Measurements from ENCODE around the gene RNASEH2A. TPM values are rescaled to one million over a fixed set of nuclear protein-coding genes. Genes with fewer than 3 reads are reported as not detected.

The RNASEH2A gene
- 16.9 and 18.9 TPM in 2 replicates for total RNA-seq
- total RNA-seq (2013): 11.1 TPM
- polyA plus RNA-seq: 13.0 and 14.5 TPM in 2 replicates
- 9.0 and 11.2 TPM in 2 replicates for polyA minus RNA-seq

DNA sequence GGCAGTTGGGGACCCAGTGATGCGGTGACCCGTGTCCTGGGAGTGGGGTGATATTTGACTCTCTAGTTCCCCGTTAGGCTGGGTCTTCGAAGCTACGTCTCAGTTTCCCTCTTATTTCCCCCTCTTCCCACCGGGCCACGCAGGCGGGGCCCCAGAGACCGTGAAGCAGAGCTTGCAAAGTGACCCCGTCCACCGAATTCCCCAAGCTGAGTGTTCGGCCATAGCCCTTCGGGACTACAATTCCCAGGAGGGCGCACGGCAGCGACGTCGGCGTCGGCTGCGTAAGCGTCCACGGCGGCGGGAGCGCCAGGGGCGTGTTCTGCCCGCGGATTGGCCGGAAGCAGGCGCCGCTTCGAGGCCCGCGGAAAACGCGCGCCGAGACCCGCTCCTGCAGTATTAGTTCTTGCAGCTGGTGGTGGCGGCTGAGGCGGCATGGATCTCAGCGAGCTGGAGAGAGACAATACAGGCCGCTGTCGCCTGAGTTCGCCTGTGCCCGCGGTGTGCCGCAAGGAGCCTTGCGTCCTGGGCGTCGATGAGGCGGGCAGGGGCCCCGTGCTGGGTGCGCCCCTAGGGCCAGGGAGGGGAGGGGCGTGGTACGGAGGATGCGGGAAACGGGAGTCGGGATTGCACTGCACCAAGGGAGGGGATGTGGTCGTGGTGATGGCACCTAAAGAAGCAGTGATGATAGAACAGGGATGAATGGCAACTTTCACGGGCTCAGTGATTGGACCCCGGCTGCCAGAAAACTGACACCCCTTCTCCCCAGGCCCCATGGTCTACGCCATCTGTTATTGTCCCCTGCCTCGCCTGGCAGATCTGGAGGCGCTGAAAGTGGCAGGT lies at the start of gene RNASEH2A:
TSS of gene RNASEH2A (plus strand) at position 343 of the 840 bp plus-strand sequence. CDS start at position 433, 90 bp downstream.
- H3K4me3 Mint-ChIP-seq: peak within 1 kb of the TSS; percentile 96
- intact Hi-C loops (cut with micrococcal nuclease): loop anchor here (1.0 to 5.0 kb wide), 4 partner anchors 10 to 84 kb away; partner anchors contain the start of genes GET3, MAST1 and TNPO2
- peak within 1 kb of the TSS; percentile 51 to 82 (median 73) for H3K4me3 ChIP-seq (ENCODE audit: control extremely low read depth in 1 of 5, extremely low read depth in 1 of 5, insufficient read depth in 1 of 5, low read depth in 2 of 5, low read length in 4 of 5)
- CTCF ChIA-PET: interaction anchor here (0.7 to 17.9 kb wide), 7 partner anchors 10 to 84 kb away, joined by 3 to 1147 read pairs (median 6); partner anchors contain the start of genes HOOK2 and JUNB
- H3K9ac ChIP-seq (ENCODE audit: low read length): peak within 1 kb of the TSS; percentile 75
- H2AFZ ChIP-seq (ENCODE audit: insufficient read depth, low read depth, low read length, poor library complexity, severe bottlenecking): peak within 1 kb of the TSS; percentile 92
- peaks cover 14 to 23% of the 10 kb centered on the region in 2 donors for H3K4me1 ChIP-seq (ENCODE audit: control insufficient read depth in 2 of 2, insufficient read depth in 2 of 2, low read length in 2 of 2)
- H3K79me2 ChIP-seq (ENCODE audit: control insufficient read depth, insufficient read depth, low read length): peaks cover 10% of the 10 kb centered on the region
- peak; percentile 95 for ATAC-seq (ENCODE audit: low read depth)
- H4K20me1 ChIP-seq (ENCODE audit: control insufficient read depth, insufficient read depth, low read length, poor library complexity, severe bottlenecking): no peaks in the 10 kb centered on the region
- H3K4me2 ChIP-seq (replicated peaks; ENCODE audit: low read depth, low read length, poor library complexity, severe bottlenecking): peak within 1 kb of the TSS; percentile 91
- peak within 1 kb of the TSS; percentile 87 for H3K27ac Mint-ChIP-seq
- no peaks in the 10 kb centered on the region for H3K27me3 ChIP-seq (replicated peaks in 1 of 4; ENCODE audit: control extremely low read depth in 1 of 4, control insufficient read depth in 3 of 4, insufficient read depth in 4 of 4, low read length in 3 of 4)
- under 1% methylated on average over 55 of the region's 66 CpGs for WGBS (ENCODE audit: insufficient coverage)
- H3K4me1 Mint-ChIP-seq: peaks cover 25% of the 10 kb centered on the region
- peaks cover 0 to 4% (median 0%) of the 10 kb centered on the region in 3 donors for H3K9me3 ChIP-seq (ENCODE audit: control extremely low read depth in 1 of 3, control insufficient read depth in 2 of 3, insufficient read depth in 1 of 3, low read length in 2 of 3)
- peak within 1 kb of the TSS; percentile 36 to 61 for H3K27ac ChIP-seq (ENCODE audit: low read length in 2 of 2)
- H3K36me3 ChIP-seq (replicated peaks in 1 of 2; ENCODE audit: control extremely low read depth in 1 of 2, control insufficient read depth in 1 of 2, extremely low read depth in 1 of 2, insufficient read depth in 2 of 2, low read length in 1 of 2): peaks cover 0 to 2% of the 10 kb centered on the region in 2 experiments
- POLR2A ChIA-PET: interaction anchor here (0.5 to 1.7 kb wide), 7 partner anchors 9 to 40 kb away, joined by 3 to 11 read pairs (median 4); partner anchors contain the start of genes JUNB and RTBDN
- TF ChIP-seq, protein P1, sequence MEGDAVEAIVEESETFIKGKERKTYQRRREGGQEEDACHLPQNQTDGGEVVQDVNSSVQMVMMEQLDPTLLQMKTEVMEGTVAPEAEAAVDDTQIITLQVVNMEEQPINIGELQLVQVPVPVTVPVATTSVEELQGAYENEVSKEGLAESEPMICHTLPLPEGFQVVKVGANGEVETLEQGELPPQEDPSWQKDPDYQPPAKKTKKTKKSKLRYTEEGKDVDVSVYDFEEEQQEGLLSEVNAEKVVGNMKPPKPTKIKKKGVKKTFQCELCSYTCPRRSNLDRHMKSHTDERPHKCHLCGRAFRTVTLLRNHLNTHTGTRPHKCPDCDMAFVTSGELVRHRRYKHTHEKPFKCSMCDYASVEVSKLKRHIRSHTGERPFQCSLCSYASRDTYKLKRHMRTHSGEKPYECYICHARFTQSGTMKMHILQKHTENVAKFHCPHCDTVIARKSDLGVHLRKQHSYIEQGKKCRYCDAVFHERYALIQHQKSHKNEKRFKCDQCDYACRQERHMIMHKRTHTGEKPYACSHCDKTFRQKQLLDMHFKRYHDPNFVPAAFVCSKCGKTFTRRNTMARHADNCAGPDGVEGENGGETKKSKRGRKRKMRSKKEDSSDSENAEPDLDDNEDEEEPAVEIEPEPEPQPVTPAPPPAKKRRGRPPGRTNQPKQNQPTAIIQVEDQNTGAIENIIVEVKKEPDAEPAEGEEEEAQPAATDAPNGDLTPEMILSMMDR (IDR thresholded peaks at IDR 0.05): no peak
- TF ChIP-seq EZH2 (IDR thresholded peaks at IDR 0.05; ENCODE audit: borderline replicate concordance, insufficient read depth, low read depth, low read length, poor library complexity, severe bottlenecking): no peak
- no peaks in the 10 kb centered on the region for H3K9me3 Mint-ChIP-seq (ENCODE audit: insufficient read depth)
- peak; percentile 93 for DNase-seq
- peaks cover 3% of the 10 kb centered on the region for H3K27me3 Mint-ChIP-seq
